DMS 273 (cell line): ENCODE data around the gene NRXN2.
A peak's percentile ranks its signal among the peaks of the same experiment; 100 is the strongest.

ENCODE experiments used
- DNase-seq: peaks from one replicate; lab custom pipeline; 2025; ENCODE audit not compliant: unreplicated experiment; lab: John Stamatoyannopoulos, UW

NRXN2 gene

GRCh38 chr11:64723117-64723906 is at the start of gene NRXN2:
Gene NRXN2, minus strand, starts transcription at chr11:64723197. Its CDS starts 9,498 bp downstream, at chr11:64713699.
- peak; percentile 87 for DNase-seq

GRCh38 chr11:64772303-64773018 is 49.5 kb upstream of the NRXN2 start:
- DNase-seq, result no peak

GRCh38 chr11:64771861-64772260 is 48.9 kb upstream of the NRXN2 start:
- DNase-seq, result no peak

GRCh38 chr11:64770120-64770519 is 47.1 kb upstream of the NRXN2 start:
- no peak for DNase-seq

GRCh38 chr11:64769283-64769682 is 46.3 kb upstream of the NRXN2 start:
- no peak for DNase-seq

- no peak for DNase-seq
Measured at GRCh38 chr11:64768300-64768694, 45.3 kb upstream of the NRXN2 start.

GRCh38 chr11:64767344-64768299 is 44.6 kb upstream of the NRXN2 start:
- peak; percentile 81 for DNase-seq

- DNase-seq, result no peak
Measured at GRCh38 chr11:64766881-64767280, 43.9 kb upstream of the NRXN2 start.

GRCh38 chr11:64765851-64766665 is 43.1 kb upstream of the NRXN2 start:
- DNase-seq, result no peak

- no peak for DNase-seq
Measured at GRCh38 chr11:64765291-64765850, 42.4 kb upstream of the NRXN2 start.

GRCh38 chr11:64764753-64765152 is 41.8 kb upstream of the NRXN2 start:
- no peak for DNase-seq

GRCh38 chr11:64764040-64764611 is 41.1 kb upstream of the NRXN2 start:
- DNase-seq, result no peak

- DNase-seq, result no peak
Measured at GRCh38 chr11:64763526-64764039, 40.6 kb upstream of the NRXN2 start.

- no peak for DNase-seq
Measured at GRCh38 chr11:64762674-64763525, 39.9 kb upstream of the NRXN2 start.

- DNase-seq, result peak; percentile 39
Measured at GRCh38 chr11:64762277-64762673, 39.3 kb upstream of the NRXN2 start.

- peak; percentile 42 for DNase-seq
Measured at GRCh38 chr11:64760759-64761420, 37.9 kb upstream of the NRXN2 start.

- DNase-seq, result peak; percentile 67
Measured at GRCh38 chr11:64759722-64760719, 37.0 kb upstream of the NRXN2 start, which contains the start of gene PYGM. Gene PYGM, minus strand, starts transcription at chr11:64759974. Its CDS starts 76 bp downstream, at chr11:64759898.
